Measurements from ENCODE around the gene HIPK2. TPM values are rescaled to one million over a fixed set of nuclear protein-coding genes. Genes with fewer than 3 reads are reported as not detected.
A peak's percentile ranks its signal among the peaks of the same experiment; 100 is the strongest.

The HIPK2 gene
- total RNA-seq, 1 donor = 28.8 TPM

DNA sequence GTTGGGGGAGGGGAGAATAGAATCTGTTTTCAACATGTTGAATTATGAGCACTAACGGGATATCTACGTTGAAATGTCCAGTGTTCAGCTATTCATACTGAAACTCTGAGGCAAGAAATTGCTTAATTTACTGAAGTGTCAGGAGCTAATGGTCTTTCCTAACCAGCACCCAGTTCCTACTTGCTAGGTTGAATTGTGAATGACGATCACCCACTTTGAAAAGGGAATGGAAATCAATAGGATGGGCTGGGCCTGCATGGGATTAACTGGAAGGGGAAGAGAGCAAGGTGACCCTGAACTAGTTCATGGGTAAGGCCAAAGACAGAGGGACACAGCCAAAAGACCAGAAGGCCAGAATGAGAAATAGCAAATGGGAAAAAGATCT, 51.3 kb downstream of the HIPK2 start:
- H3K4me3 ChIP-seq (ENCODE audit: low read depth, low read length) = no peak overlapping the region
- no peak for DNase-seq (ENCODE audit: low read depth)
- TF ChIP-seq, protein P1, sequence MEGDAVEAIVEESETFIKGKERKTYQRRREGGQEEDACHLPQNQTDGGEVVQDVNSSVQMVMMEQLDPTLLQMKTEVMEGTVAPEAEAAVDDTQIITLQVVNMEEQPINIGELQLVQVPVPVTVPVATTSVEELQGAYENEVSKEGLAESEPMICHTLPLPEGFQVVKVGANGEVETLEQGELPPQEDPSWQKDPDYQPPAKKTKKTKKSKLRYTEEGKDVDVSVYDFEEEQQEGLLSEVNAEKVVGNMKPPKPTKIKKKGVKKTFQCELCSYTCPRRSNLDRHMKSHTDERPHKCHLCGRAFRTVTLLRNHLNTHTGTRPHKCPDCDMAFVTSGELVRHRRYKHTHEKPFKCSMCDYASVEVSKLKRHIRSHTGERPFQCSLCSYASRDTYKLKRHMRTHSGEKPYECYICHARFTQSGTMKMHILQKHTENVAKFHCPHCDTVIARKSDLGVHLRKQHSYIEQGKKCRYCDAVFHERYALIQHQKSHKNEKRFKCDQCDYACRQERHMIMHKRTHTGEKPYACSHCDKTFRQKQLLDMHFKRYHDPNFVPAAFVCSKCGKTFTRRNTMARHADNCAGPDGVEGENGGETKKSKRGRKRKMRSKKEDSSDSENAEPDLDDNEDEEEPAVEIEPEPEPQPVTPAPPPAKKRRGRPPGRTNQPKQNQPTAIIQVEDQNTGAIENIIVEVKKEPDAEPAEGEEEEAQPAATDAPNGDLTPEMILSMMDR (IDR thresholded peaks at IDR 0.05; ENCODE audit: insufficient read depth, low read length) = no peak

DNA sequence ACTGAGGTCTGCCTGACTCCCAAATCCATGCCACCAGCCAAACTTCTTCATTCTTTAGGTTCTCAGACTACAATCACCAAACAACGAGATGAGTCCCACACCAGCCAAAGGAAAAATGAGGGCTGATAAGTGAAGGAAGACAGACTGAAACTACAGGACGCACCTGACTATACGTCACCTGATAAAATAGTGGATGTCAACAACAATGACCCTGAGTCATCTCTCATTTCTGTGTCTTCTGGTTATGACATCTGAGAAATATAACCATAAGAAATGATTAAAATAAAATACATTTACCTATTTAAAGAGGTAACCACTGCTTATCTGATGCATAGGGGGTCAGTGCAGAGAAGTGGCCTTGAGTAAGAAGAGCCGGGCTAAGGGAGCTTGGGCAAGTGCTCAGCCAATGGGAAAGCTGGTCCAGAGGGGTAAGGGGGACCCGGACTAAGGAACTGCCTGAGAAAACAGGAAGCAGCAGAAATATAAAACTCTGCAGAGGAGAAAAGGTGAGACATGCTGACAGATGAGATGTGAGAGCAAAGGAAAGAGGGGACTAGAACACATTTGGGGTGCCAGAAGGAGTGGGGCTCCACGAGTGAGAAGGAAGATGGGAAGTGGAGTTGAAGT, 51.8 kb downstream of the HIPK2 start:
- no peak for DNase-seq (ENCODE audit: low read depth)
- TF ChIP-seq, protein P1 (IDR thresholded peaks at IDR 0.05; ENCODE audit: insufficient read depth, low read length) = no peak
- no peak overlapping the region for H3K4me3 ChIP-seq (ENCODE audit: low read depth, low read length)

DNA sequence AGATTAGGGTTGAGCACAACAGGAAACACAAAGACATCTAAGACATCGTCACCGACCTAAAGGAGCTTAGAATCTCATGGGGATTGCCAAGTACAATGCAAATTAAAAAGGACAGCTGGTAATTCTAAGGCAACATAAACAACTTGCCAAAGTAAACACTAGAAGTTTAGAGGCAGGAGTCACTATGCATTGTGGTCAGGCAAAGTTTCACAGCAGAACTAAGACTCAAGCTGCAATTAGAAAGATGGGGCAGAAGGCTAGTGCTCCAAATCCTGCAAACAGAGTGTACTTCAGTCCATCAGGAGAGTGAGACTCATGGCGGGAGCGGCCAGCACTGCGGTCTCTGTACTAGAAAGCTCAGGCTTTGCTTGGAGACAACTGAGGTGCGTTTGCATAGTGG, 52.7 kb downstream of the HIPK2 start:
- no peak overlapping the region for H3K4me3 ChIP-seq (ENCODE audit: low read depth, low read length)
- TF ChIP-seq, protein P1 (IDR thresholded peaks at IDR 0.05; ENCODE audit: insufficient read depth, low read length) = no peak
- DNase-seq (ENCODE audit: low read depth) = peak; percentile 66

DNA sequence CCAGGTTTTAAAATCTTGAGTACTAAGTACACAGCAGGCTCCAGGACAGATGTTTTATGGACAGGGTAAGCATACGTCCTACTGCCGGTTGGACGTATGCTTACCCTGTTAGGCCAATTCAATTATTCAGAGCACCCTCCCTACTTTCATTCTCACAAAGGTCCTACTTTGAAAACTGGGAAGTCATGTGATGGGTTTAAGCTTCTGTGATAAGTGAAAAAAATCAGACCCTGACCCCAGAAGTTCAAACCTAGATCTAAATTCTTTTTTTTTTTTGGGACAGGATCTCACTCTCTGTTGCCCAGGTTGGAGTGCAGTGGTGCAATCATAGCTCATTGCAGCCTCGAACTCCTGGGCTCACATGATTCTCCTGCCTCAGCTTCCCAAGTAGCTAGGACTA, 55.2 kb downstream of the HIPK2 start:
- no peak overlapping the region for H3K4me3 ChIP-seq (ENCODE audit: low read depth, low read length)
- TF ChIP-seq, protein P1 (IDR thresholded peaks at IDR 0.05; ENCODE audit: insufficient read depth, low read length) = no peak
- DNase-seq (ENCODE audit: low read depth) = no peak

DNA sequence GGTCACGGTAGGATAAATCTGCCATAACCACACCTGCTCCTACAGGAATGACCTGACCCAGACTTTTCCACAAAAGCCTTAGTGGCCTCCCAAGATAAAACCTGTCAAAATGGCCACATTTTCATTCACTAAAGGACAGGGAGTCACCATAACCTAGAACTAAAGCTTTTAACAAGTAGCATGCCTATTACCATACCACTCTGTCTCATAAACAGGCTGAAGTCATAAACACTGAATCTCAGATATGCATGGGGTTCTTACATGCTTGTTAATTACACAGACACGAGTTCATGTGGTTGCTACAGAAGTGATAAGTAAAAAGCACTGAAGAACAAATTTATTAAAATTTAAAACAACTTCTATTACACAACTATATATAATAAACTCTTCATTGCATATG, 56.0 kb downstream of the HIPK2 start:
- no peak for DNase-seq (ENCODE audit: low read depth)
- TF ChIP-seq, protein P1 (IDR thresholded peaks at IDR 0.05; ENCODE audit: insufficient read depth, low read length) = no peak
- H3K4me3 ChIP-seq (ENCODE audit: low read depth, low read length) = no peak overlapping the region

DNA sequence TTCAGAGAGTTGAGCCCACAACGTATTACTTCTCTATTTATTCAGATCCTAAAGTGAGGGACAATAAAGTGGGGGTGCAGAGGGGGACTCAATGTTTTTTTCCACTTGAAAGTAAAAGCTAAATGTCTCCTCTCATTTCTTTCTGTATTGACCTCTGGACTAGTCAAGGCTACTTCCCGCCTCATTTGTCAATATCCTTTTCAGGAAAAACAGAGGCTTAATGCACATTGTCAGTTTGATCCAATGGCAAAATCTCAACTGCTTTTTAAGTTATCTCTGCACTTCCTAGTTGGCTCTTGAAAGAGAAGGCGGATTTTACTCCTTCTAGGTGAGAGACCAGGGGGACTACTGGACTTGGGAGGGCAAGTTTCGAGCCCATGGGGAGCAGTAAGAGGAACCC, 56.4 kb downstream of the HIPK2 start:
- H3K4me3 ChIP-seq (ENCODE audit: low read depth, low read length) = no peak overlapping the region
- DNase-seq (ENCODE audit: low read depth) = no peak
- TF ChIP-seq, protein P1 (IDR thresholded peaks at IDR 0.05; ENCODE audit: insufficient read depth, low read length) = no peak

DNA sequence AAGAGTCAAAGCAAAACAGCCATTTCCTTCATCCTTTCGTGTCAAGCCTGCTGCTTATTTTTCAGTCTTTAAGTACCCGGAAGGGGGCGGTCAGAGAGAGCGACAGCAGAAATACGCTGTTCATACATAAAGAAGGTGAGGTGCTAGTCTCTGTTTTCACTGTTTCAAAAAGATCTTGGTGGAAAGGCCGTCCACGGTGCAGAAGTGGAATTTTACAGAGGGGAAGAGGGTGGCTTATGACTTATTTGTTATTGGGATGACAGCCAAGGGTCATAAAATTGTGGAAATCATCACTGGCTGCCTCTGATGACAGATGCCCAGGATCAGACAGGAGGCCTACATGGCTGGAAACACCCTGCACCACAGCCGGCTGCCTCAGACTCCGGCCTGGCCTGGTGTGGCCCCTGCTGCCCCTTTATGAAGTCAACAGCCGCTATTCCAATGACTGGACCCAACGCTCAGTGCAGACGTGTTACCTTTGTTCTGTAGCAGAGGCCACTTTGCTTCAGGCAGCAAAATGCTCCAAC, 57.0 kb downstream of the HIPK2 start:
- no peak for DNase-seq (ENCODE audit: low read depth)
- H3K4me3 ChIP-seq (ENCODE audit: low read depth, low read length) = no peak overlapping the region
- TF ChIP-seq, protein P1 (IDR thresholded peaks at IDR 0.05; ENCODE audit: insufficient read depth, low read length) = no peak
